Activated gamma-delta T cell treated with anti-CD3 and anti-CD28 coated beads, Interleukin-2, amount 50 U/mL, for 16 hours (primary cell): ENCODE data around the gene NUP214.
"Not testable (repeated sequence)": the region's sequence is repeated elsewhere in the genome, so short reads cannot be mapped to it uniquely, and the experiment has no call there.

Experiments used
- DNase-seq: peaks from one replicate; pipeline ENCODE4 v3.0.0-alpha.2; 2020; ENCODE audit warnings: low read depth

Gene NUP214

DNA sequence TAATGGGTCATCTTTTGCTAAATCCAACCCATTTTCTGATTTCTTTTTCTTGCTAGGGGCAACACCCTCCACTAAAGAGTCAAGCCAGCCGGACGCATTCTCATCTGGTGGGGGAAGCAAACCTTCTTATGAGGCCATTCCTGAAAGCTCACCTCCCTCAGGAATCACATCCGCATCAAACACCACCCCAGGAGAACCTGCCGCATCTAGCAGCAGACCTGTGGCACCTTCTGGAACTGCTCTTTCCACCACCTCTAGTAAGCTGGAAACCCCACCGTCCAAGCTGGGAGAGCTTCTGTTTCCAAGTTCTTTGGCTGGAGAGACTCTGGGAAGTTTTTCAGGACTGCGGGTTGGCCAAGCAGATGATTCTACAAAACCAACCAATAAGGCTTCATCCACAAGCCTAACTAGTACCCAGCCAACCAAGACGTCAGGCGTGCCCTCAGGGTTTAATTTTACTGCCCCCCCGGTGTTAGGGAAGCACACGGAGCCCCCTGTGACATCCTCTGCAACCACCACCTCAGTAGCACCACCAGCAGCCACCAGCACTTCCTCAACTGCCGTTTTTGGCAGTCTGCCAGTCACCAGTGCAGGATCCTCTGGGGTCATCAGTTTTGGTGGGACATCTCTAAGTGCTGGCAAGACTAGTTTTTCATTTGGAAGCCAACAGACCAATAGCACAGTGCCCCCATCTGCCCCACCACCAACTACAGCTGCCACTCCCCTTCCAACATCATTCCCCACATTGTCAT, 72.0 kb downstream of the NUP214 start:
- DNase-seq, result no peak

DNA sequence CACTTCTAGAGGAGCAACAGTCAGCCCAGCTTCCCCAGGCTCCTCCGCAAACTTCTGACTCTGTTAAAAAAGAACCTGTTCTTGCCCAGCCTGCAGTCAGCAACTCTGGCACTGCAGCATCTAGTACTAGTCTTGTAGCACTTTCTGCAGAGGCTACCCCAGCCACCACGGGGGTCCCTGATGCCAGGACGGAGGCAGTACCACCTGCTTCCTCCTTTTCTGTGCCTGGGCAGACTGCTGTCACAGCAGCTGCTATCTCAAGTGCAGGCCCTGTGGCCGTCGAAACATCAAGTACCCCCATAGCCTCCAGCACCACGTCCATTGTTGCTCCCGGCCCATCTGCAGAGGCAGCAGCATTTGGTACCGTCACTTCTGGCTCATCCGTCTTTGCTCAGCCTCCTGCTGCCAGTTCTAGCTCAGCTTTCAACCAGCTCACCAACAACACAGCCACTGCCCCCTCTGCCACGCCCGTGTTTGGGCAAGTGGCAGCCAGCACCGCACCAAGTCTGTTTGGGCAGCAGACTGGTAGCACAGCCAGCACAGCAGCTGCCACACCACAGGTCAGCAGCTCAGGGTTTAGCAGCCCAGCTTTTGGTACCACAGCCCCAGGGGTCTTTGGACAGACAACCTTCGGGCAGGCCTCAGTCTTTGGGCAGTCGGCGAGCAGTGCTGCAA, 72.8 kb downstream of the NUP214 start:
- DNase-seq, result no peak

DNA sequence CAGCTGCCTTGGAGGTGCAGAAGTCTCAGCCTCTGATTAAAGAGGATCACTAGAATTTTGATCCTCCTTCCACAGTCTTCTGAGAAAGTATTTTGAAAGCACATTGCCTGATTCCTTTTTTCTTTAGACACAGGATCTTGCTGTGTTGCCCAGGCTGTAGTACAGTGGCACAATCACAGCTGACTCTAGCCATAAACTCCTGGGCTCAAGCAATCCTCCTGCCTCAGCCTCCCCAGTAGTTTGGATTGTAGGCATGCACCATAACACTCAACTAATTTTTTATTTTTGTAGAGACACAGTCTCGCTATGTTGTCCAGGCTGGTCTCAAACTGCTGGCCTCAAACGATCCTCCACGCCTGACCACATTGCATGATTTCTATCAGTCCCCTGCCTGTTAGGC, 76.5 kb downstream of the NUP214 start:
- no peak for DNase-seq

DNA sequence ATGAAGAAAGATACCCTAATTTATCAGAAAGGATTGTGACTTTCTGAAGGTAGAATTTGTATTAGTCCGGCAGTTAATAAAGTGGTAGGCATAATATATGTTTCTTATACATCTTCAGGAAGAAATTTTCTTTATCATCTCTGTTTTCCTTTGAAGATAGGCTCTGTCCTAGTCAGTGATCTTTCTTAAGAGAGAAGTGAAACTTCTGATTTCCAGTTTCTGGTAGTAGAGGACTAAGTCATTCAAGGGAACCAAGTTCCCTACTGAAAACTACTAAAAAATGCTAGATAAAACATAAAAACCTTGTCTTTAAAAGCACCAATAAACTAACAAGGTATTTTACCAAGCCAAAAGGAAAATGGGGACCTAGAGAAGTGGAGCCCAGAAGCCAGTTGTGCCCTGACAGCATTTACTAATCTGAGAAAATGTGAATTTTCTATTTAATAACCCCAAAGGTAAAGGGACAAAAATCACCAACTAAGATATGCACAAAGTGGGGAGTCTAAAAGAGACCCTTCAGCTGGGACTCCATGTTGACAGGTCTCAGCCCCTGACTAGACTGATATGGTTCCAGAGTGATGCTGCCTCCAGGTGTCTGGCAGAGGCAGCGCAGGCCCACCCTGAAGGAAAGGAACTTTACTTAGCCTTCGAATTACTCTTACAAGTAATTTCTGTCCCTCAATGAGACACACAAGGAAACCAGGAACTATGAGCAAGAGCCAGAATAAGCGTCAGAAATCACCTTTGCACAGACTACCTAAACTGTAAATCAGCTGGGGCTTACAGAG, 78.2 kb downstream of the NUP214 start:
- DNase-seq, result no peak

DNA sequence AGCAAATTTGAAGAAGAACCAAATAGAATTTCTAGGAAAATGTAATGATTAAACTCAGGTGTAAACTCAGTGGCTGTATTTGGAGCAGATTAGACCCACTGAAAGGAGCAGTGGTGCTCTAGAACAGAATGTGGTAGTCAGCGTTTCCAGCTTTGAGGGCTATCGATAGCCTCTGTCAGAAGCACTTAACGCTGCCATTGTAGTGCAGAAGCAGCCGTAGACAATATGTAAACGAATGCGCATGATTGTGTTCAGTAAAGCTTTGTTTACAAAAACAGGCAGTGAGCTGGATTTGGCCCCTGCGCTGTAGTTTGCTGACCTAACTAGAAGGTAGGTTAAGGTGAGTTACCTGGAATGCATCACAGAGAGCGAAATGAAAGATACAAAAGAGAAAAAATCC, 78.9 kb downstream of the NUP214 start:
- no peak for DNase-seq

DNA sequence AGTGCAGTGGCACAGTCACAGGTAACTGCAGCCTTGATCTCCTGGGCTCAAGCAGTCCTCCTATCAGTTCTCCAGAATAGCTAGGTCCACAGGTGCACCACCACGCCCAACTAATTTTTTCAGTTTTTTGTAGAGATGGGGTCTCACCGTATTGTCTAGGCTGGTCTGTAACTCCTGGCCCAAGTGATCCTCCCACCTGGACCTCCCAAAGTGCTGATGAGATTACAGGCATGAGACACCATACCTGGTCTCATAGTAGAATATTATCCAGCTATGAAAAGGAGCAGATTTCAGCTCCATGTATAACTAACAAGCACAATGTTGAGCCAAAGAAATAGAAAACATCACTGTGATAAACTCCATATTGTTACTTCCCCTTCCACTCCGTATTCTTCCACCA, 81.1 kb downstream of the NUP214 start:
- no peak for DNase-seq

DNA sequence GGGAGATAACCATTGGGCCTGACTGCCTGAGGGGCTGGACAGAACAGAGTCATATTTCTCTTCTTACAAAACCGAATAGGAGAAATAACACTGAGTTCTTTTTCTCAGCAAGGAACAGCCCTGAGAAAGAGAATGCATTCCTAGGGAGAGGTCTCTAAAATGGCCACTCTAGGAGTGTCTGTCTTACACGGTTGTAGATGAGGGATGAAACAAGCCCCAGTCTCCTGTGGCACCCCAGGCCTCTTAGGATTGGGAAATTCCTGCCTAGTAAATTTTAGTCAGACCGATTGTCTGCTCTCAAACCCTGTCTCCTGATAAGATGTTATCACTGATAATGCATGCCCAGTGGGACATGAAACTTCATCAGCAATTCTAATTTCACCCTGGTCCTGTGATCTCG, 86.5 kb downstream of the NUP214 start:
- DNase-seq, result not testable (repeated sequence)

DNA sequence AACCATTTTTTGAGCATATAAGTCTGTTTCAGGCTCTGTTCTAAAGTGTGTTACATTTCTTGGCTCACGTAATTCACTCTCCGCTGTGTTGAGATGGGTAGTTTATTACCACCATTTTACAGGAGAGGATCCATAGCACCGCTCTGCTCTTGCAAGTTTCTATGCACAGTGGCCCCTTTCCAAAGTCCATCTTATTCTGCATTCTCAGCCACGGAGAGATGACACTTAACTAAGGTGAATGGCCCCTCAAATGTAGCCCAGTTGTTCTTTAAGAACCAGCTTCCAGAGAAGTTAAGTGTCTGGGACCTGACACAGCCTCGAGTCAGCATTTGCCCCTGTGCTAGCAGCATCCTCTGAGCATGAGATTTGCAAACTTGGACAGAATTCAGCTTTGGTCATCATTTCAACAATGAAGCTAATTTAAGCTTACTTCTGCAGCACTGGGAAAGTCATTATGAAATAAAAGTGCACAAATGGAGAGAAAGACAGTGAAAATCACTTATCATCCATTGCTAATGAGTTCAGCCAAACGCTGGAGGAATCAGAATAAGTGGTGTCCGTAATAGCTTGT, 89.0 kb downstream of the NUP214 start:
- DNase-seq, result no peak

DNA sequence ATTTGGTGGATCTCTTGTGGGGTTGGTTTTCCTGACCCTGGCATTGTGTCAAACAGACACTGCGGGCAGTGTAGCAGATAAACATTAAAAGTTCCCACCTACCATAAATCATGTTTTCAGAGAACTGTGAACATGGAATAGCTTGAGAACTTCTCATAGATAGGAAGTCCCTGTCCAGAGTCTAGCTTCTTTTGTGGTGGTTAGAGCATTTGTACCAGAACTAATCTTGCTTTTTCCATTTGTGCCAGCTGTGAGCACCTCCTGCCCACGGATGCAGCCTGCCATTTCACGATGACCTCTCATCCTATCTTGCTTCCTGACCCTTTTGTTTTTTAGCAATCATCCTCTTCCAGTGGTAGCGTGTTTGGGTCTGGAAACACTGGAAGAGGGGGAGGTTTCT, 89.5 kb downstream of the NUP214 start:
- DNase-seq, result no peak

DNA sequence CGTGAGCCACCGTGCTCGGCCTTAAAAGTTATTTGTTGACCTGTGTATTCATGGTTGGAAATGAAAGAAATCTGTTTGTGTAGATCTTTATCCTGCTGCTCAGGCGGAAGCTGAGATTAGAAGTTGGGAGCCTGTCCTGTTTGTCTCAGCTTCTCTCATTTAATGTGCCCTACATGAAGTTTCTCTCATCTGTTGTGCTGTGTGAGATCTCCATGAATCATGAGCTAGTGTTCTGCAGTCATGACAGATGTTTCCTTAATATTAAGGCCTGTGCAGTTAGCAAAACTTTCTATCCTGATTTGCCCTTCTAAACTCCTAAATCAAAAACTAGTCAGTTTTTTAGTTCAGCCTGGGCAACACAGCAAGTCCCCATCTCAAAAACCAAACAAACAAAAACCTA, 91.4 kb downstream of the NUP214 start:
- DNase-seq, result no peak

DNA sequence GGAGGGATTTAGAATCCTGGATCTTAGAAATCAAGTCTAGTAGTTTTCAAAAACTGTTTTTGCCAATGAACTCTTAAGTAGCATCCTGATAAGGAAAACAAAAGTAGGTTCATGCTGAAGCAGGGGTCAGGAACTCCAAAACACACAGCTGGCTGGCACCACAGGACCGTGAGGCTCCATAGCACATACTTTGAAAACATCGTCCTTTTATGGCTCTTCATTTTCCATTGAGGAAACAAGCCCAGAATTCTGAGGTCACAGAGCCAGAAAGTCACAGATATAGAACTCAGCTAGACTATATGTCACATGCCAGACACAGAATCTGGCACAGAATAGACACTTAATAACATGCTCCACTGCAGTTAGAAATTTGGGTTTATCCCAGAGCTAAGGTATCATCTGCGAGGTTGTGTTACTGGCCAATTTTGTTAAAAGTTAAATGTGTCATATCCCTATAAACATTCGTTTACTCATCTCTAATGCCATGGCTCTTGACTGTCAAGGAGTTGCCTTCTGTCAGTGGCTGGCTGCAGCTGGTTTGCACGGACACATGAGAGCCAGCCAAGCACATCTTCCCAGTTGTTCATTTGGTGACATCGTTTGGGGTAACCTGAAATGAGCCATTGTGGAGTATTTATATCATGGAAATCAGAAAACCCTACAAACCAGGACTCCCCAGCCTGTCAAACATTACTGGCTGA, 92.1 kb downstream of the NUP214 start:
- DNase-seq, result no peak

DNA sequence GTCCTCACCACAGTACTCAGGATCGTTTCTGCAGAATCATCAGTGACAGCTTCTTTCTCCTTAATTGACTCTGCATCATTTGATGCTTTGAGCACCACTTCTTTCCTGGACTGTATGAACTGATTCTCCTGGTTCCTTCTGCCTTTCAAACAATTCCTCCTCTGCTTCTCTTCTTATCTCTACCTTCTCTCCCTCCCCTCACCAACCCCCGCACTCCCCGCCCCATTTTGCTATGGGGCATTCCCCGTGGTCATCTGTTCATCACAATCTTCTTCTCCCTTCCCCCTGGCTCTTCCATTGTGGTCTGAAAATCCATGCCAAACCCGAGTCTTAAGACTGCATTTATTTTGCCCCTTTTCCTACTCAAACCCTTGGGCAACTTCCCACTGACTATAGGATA, 93.0 kb downstream of the NUP214 start:
- no peak for DNase-seq

DNA sequence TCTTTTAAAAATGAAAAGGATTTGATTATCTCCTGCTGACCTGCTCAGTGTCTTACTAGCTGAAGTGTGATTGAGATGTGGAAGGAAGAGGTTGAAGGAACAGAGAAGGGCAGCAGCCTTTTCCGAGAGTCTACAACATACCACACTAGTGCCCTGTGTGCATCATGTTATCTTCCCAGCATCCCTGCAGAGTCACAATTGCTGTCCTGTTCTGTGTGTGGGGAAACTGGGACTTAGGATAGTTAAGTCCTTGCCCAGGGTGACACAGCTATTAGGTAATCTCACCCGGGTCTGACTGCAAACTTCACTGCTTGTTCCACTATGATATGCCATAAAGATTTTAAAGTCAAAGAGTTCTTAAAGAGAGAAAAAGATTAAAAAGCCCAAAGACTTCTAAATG, 95.1 kb downstream of the NUP214 start:
- no peak for DNase-seq

DNA sequence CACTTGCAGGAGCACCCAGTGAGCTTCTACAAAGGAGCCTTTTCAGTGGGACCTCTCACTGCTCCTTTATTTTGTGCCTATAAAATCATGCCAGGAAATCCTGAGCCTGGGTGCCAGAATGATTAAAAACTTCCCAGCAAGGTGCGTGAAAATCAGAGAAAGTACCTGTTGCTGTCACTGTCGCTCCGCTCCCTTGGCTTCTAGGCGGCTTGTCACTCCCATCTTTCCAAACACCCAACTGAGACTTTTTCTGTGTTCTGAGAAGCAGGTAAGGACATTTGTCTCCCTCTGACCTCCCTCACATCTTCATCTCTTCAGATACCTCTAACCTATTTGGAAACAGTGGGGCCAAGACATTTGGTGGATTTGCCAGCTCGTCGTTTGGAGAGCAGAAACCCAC, 97.1 kb downstream of the NUP214 start:
- DNase-seq, result no peak

DNA sequence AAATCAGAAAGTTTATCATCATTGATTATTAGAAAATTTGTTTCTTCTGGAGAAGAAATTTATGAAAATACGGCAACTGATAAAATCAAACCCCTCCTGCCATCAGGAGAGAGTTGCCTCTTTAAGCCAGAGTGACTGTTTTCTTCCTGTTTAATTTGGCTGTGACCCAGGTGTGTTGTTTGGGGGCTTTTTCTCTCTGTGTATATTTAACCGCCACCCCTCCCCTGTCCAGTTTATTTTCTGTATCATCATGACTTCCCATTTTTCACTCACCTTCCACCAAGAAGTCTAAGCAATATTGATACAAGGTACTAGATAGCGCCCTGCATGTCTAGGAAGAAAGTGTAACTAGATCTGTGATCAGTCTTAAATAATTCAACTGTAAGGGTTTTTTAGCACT, 100.8 kb downstream of the NUP214 start:
- DNase-seq, result no peak

DNA sequence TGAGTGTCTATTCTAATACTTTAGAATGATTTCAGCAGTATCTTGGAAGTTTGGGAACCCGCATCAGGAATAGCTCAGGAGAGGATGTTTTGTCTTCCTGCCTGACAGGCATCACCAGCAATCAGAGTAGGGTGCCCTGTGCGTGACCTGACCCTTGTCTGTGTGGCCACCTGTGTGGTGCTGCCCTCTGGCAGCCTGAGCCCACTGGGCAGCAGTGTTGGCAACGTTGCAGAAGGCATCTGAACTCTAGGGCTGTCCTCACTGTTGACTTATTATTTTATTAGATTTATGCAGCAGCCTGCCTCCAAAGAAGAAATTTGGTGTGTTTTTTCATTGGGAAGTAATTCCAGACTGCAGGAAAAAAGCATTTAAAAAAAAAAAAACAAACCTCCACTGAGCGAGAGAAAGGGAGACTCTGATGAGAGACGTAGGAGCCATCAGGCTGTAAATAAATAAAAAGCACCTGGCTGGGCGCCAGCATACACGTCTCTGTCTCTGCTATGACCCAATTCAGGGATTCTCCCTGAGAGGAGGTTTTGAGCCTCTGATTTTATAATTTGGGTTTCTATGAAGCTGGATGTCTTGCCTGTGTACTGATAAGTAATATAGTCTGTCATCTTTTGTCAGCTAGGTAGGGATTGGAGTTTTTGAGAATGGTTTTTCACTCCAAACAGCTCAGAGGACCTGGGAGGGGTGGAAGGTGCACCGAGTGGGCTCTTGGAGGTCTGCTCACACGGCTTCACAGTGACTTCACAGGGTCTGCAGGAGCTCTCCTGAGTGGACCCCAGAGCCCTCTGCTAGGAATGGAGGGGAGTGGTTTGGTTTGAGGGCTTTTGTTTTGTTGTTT, 101.9 kb downstream of the NUP214 start:
- DNase-seq, result no peak

DNA sequence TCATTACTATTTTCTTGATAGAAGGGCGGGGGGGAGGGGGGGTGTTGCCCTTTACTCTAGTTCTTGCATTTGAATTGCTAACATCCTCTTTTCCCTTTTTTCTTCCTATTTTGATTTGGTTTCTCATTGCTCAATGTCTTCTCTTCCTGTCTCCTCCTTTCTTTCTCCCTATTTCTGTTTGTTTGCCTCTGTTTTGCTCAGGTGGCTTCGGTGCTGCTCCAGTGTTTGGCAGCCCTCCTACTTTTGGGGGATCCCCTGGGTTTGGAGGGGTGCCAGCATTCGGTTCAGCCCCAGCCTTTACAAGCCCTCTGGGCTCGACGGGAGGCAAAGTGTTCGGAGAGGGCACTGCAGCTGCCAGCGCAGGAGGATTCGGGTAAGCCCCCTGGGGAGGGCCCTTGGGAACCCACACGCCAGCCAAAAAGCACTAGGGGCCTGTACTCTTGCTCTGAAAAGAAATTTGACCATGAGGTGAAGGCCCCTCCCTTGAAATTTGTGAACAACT, 102.6 kb downstream of the NUP214 start:
- DNase-seq, result no peak

DNA sequence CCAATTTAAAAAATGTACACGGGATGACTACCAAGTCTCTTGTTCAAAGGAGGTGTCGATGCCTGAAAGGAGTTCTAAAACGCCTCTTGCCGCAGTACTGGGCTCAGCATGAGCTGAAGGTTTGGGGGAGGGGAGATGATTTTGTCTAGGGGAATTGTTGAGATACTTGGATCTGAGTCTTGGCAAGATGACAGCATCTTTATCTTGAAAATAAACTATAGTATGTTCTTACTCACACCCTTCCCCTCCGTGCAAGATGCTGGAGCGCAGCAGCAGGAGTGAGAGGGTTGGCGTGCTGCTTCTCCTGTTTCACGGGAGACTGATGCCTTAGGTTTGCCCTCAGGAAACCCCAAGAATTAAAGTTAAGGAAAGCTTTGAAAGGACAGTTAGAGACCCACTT, 103.6 kb downstream of the NUP214 start:
- DNase-seq, result no peak

DNA sequence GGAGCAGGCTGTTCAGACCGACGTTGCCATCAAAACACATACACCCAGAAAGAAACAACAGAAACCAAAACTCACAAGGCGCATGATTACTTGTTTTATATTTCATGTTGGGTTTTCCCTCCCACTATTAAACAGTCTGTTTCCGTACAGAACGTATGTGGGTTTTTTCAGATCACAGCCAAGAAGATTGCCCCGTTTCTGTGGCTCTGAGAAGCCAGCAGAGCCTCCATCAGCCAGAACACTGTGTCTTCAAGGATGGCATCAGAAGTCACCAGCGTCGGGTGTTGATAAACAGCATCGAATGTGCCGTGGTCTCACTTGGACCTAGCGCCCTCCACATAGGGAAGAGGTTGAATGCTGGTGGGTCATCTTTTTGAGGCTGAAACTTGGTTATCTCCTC, 108.2 kb downstream of the NUP214 start:
- no peak for DNase-seq

DNA sequence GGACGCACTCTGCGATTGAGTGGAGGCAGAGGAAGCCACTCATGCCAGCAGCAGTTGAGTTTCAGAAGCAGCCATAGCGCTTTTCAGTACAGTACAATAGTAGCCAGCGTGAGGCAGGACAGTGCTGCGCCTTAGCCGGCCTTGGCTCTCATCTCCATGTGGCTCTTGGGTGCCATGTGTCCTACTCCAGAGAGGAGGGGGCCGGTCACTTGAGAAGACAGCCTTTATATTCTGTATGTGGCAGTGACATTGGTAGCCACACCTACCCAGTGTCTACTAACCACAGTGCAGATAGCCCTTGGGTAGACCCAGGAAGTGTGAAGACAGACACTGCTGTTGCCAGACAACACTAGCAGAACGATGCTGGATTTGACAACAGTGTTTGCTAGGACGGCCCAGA, 108.6 kb downstream of the NUP214 start:
- no peak for DNase-seq
